Gastroesophageal sphincter (tissue), 4 donors: Measurements from ENCODE around the gene FRK. TPM values are rescaled to one million over a fixed set of nuclear protein-coding genes. Genes with fewer than 3 reads are reported as not detected.

Experiments used
- ATAC-seq: fragments of 150-250 bp; one replicate; pipeline ENCODE4 v1.9.1; 2016; ENCODE audit warnings: mild to moderate bottlenecking, moderate library complexity
- H3K27ac ChIP-seq, 4 donors: fragments of 200-600 bp; sonication (generic) in 3 of 4; 1 replicate in 3 of 4; 2 replicates in 1 of 4; pipeline ENCODE4 v1.5.1; 2016 to 2019
- H3K27me3 ChIP-seq: fragments of 200-600 bp; sonication (generic); one replicate; pipeline ENCODE4 v1.5.1; 2019
- H3K36me3 ChIP-seq, 2 donors: fragments of 200-600 bp; sonication (generic); one replicate each; pipeline ENCODE4 v1.5.1; 2019; ENCODE audit warnings: control low read depth in 1 of 2
- H3K4me1 ChIP-seq, 3 donors: fragments of 200-600 bp; sonication (generic); 1 replicate in 2 of 3; 2 replicates in 1 of 3; pipeline ENCODE4 v1.5.1; 2016 to 2019; ENCODE audit warnings: control low read depth in 2 of 3
- H3K4me3 ChIP-seq, 2 donors: fragments of 200-600 bp; sonication (generic); one replicate each; pipeline ENCODE4 v1.5.1; 2019; ENCODE audit warnings: mild to moderate bottlenecking in 1 of 2, moderate library complexity in 1 of 2
- H3K9me3 ChIP-seq, 3 donors: fragments of 200-600 bp; sonication (generic); one replicate each; pipeline ENCODE4 v1.5.1; 2017 to 2019; ENCODE audit warnings: control low read depth in 2 of 3
- CTCF ChIP-seq, 4 experiments: fragments of 200-600 bp in 2 of 4; fragments of 450-650 bp in 2 of 4; sonication (generic) in 1 of 4; IDR thresholded peaks; one replicate each; pipeline ENCODE4 v1.5.1; 2017 to 2019; ENCODE audit warnings: antibody characterized with exemption in 4 of 4, mild to moderate bottlenecking in 2 of 4, moderate library complexity in 2 of 4
- EP300 ChIP-seq: sonication (generic); formaldehyde crosslinking; IDR thresholded peaks from one replicate; pipeline ENCODE4 v1.6.1; 2017; ENCODE audit warnings: antibody characterized with exemption, mild to moderate bottlenecking
- POLR2A ChIP-seq, 2 donors: fragments of 450-650 bp; IDR thresholded peaks; one replicate each; pipeline ENCODE4 v1.6.1; 2017; ENCODE audit warnings: antibody characterized with exemption in 2 of 2, mild to moderate bottlenecking in 2 of 2, moderate library complexity in 1 of 2
- POLR2AphosphoS5 ChIP-seq: sonication (generic); formaldehyde crosslinking; IDR thresholded peaks from one replicate; pipeline ENCODE4 v1.6.1; 2017; ENCODE audit warnings: antibody characterized with exemption
- WGBS, 2 donors: methylation state at CpG; one replicate each; pipeline ENCODE4 v1.1.5; 2018; ENCODE audit warnings: low coverage in 1 of 2; 5-methylcytosine and 5-hydroxymethylcytosine counted together
- total RNA-seq, 4 donors: library from RNA; depleted of rRNA; stranded (reverse); fragments of >200 nt; gene quantifications; one replicate each; pipeline ENCODE4 v1.1.0, GENCODE V29; 2016

The FRK gene
- total RNA-seq, 4 donors from 2014 or later, result 0.42 to 1.9 (median 1.3) TPM

DNA sequence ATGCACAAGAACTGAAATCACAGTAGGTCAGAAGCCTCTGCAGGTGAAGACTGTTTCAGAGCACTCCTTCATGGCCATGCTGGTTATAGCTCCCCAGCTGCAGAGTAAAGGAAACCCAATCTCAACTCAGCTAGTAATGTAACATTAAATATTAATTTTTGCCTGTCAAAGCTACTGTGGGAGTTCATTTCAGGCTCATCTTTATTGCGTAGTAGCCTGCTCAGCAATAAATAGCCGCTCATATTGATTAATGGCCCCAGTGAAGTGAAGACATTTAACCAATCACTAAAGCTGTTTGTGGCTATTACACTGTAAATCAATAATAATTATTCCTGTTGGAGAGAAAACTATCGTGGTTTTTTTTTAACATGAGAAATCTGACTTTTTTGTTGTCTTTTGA, 101.7 kb downstream of the FRK start:
- ATAC-seq, result no peak
- H3K4me1 ChIP-seq, result no peaks in the 10 kb centered on the region
- H3K27me3 ChIP-seq, result no peaks in the 10 kb centered on the region
- H3K4me3 ChIP-seq, result no peak overlapping the region
- H3K36me3 ChIP-seq, result no peaks in the 10 kb centered on the region
- H3K27ac ChIP-seq, result no peak overlapping the region
- TF ChIP-seq EP300 (no peak), POLR2AphosphoS5 (no peak), POLR2A (IDR thresholded peaks at IDR 0.05) (no peak), CTCF (IDR thresholded peaks at IDR 0.05) (no peak)
- no peaks in the 10 kb centered on the region for H3K9me3 ChIP-seq
- WGBS, 2 donors, result 56 to 88% methylated on average over 1 to 3 of the region's 3 CpGs

- 69 to 93% methylated on average over 1 to 2 of the region's 2 CpGs for WGBS, 2 donors
- Histone ChIP-seq H3K4me3 (no peak overlapping the region), H3K36me3 (no peaks in the 10 kb centered on the region), H3K27me3 (no peaks in the 10 kb centered on the region), H3K9me3 (no peaks in the 10 kb centered on the region), H3K4me1 (no peaks in the 10 kb centered on the region), H3K27ac (no peak overlapping the region)
- ATAC-seq, result no peak
- no peak for TF ChIP-seq POLR2AphosphoS5
- no peak for TF ChIP-seq POLR2A (IDR thresholded peaks at IDR 0.05)
- no peak for TF ChIP-seq CTCF (IDR thresholded peaks at IDR 0.05)
- TF ChIP-seq EP300, result no peak
Measured at GRCh38 chr6:115954740-115955139, 106.0 kb downstream of the FRK start.

GRCh38 chr6:115948751-115949150, 111.9 kb downstream of the FRK start:
- ATAC-seq, result no peak
- no peak for TF ChIP-seq POLR2AphosphoS5
- no peak for TF ChIP-seq EP300
- TF ChIP-seq POLR2A (IDR thresholded peaks at IDR 0.05), result no peak
- TF ChIP-seq CTCF (IDR thresholded peaks at IDR 0.05), result no peak
- no peak overlapping the region for H3K27ac ChIP-seq

GRCh38 chr6:115947966-115948541, 112.6 kb downstream of the FRK start:
- Histone ChIP-seq H3K27me3 (no peaks in the 10 kb centered on the region), H3K4me1 (no peaks in the 10 kb centered on the region), H3K27ac (no peak overlapping the region), H3K9me3 (no peaks in the 10 kb centered on the region), H3K4me3 (no peak overlapping the region), H3K36me3 (no peaks in the 10 kb centered on the region)
- ATAC-seq, result no peak
- 44 to 100% methylated on average over 1 of the region's 2 CpGs for WGBS, 2 donors
- TF ChIP-seq POLR2AphosphoS5, result no peak
- TF ChIP-seq CTCF (IDR thresholded peaks at IDR 0.05), result no peak
- TF ChIP-seq EP300, result no peak
- no peak for TF ChIP-seq POLR2A (IDR thresholded peaks at IDR 0.05)

More at GRCh38 chr6:115948751-115949150, 111.9 kb downstream of the FRK start:
- Histone ChIP-seq H3K27me3 (no peaks in the 10 kb centered on the region), H3K4me3 (no peak overlapping the region), H3K4me1 (no peaks in the 10 kb centered on the region), H3K36me3 (no peaks in the 10 kb centered on the region), H3K9me3 (no peaks in the 10 kb centered on the region)

GRCh38 chr6:115945812-115946211, 114.9 kb downstream of the FRK start:
- peaks cover 0 to under 1% (median 0%) of the 10 kb centered on the region in 3 donors for H3K9me3 ChIP-seq
- no peak overlapping the region for H3K4me3 ChIP-seq
- no peak for TF ChIP-seq EP300
- no peak for TF ChIP-seq POLR2AphosphoS5
- no peak for TF ChIP-seq POLR2A (IDR thresholded peaks at IDR 0.05)
- H3K27ac ChIP-seq, result no peak overlapping the region
- no peak for ATAC-seq
- H3K36me3 ChIP-seq, result no peaks in the 10 kb centered on the region
- 84 to 86% methylated on average over 1 of the region's 1 CpG for WGBS, 2 donors
- H3K4me1 ChIP-seq, result no peaks in the 10 kb centered on the region
- no peaks in the 10 kb centered on the region for H3K27me3 ChIP-seq
